ENCODE data around the gene ERVFRD-1.

Gene ERVFRD-1

DNA sequence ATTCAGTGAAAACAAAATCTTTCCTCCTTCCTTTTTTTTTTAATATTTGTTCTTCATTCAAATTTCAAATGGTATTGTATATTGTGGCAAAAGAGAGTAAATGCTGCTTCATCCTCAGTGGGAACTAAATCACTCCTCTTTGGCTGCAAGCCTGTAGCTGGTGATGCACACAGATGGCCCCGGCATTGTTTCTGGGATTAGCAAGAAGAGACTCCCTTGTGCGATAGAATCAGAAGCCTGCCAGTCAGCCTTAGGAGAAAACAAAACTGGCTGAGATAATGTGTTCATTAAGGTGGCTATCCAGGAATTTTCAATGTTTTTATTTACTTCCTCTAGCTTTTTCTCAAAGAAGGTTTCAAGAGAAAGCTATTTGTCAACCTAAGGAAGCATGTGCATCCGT, 46.7 kb downstream of the ERVFRD-1 start:
- TF ChIP-seq, protein P1, sequence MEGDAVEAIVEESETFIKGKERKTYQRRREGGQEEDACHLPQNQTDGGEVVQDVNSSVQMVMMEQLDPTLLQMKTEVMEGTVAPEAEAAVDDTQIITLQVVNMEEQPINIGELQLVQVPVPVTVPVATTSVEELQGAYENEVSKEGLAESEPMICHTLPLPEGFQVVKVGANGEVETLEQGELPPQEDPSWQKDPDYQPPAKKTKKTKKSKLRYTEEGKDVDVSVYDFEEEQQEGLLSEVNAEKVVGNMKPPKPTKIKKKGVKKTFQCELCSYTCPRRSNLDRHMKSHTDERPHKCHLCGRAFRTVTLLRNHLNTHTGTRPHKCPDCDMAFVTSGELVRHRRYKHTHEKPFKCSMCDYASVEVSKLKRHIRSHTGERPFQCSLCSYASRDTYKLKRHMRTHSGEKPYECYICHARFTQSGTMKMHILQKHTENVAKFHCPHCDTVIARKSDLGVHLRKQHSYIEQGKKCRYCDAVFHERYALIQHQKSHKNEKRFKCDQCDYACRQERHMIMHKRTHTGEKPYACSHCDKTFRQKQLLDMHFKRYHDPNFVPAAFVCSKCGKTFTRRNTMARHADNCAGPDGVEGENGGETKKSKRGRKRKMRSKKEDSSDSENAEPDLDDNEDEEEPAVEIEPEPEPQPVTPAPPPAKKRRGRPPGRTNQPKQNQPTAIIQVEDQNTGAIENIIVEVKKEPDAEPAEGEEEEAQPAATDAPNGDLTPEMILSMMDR (IDR thresholded peaks at IDR 0.05): no peak
- Histone ChIP-seq H3K27ac (no peak overlapping the region), H3K4me3 (no peak overlapping the region)
- DNase-seq (ENCODE audit: low spot score): no peak

DNA sequence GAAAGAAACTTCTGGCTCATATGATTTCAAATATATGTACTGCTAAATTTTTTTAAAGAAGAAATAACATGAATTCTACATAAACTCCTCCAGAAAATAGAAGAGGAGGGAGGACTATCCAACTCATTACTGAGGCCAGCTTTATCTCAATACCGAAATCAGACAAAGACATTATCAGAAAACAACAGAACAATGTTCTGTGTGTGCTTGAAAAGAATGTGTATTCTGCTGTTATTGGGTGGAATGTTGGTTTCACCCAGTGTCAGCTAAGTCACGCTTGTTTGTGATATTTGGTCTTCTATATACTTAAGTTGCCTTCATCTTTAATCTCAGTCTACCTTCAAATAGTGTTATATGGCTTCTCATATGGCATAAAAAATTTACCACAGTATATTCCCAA, 48.8 kb downstream of the ERVFRD-1 start:
- no peak for DNase-seq (ENCODE audit: low spot score)
- no peak overlapping the region for H3K4me3 ChIP-seq
- H3K27ac ChIP-seq: no peak overlapping the region
- TF ChIP-seq, protein P1 (IDR thresholded peaks at IDR 0.05): no peak

DNA sequence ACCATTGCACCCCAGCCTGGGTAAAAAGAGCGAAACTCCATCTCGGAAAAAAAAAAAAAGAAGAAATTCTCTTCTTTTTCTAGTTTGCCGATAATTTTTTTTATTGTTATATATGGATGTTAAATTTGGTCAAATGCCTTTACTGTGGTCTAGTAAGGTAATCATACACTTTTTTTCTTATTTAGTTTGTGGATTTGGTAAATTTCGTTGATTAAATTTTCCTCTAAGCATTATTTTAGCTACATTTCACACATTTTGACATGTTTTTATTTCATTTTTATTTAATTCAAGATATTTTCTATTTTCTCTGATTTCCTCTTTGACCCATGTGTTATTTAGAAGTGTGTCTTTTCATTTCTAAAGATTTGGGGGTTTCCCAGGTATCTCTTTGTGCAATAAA, 49.4 kb downstream of the ERVFRD-1 start:
- no peak overlapping the region for H3K27ac ChIP-seq
- TF ChIP-seq, protein P1 (IDR thresholded peaks at IDR 0.05): no peak
- no peak for DNase-seq (ENCODE audit: low spot score)
- no peak overlapping the region for H3K4me3 ChIP-seq

DNA sequence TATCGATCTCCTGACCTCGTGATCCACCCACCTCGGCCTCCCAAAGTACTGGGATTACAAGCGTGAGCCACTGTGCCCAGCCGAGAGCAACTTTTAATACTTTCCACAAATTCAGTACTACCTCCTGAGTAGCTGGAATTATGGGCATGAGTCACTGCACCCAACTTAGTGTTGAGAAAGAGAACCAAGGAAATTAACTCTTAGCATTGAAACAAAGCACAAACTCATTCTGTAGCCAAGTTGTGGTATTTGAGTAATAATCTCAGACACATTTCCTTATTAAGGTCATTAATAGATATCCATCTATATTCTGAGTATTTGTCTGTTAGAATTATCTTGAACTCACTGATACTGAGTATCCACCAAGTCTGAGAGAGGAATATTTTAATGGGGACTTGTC, 53.1 kb downstream of the ERVFRD-1 start:
- no peak overlapping the region for H3K27ac ChIP-seq
- TF ChIP-seq, protein P1 (IDR thresholded peaks at IDR 0.05): no peak
- DNase-seq (ENCODE audit: low spot score): no peak
- H3K4me3 ChIP-seq: no peak overlapping the region

DNA sequence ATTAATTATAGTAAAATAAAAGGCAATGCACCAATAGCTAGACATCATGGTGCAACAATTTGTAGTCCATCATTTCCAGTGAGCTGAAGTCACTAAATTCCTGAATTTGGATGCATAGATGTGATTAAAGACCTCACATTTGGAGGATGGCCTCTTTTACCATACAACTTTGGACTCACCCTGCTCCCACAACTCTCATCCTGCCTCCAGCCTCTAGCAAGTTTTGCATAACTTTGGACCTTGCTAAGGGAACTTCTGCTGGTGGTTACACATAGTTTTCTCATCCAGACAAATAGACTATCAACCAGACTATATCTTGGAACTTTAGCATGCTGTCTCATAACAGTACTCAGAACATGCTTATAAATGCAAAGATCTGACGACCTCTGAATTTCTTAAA, 54.7 kb downstream of the ERVFRD-1 start:
- H3K4me3 ChIP-seq: no peak overlapping the region
- DNase-seq (ENCODE audit: low spot score): no peak
- no peak overlapping the region for H3K27ac ChIP-seq
- TF ChIP-seq, protein P1 (IDR thresholded peaks at IDR 0.05): no peak

DNA sequence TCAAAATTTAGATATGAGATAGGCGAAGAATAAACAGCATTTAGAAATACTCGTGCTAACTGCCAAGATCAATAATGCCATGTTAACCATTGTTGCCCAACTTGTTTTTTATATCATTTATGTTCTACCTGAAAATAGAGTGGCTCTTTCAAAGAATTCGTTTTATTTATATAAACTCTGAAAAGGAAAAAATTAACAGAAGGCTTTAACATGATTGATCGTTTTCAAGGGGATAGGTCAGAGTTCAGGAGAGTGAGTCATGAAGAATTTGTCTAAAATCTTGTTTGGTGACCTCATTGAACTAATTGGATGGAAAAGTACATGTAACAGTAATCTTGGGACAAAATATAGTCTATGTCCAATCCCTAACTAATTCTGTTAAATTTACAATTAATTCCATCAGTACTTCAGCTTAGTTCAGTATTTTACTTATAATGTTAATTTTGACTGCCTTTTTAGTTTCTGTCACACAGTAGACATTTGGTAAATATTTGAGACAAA, 56.3 kb downstream of the ERVFRD-1 start:
- TF ChIP-seq, protein P1 (IDR thresholded peaks at IDR 0.05): no peak
- DNase-seq (ENCODE audit: low spot score): no peak
- Histone ChIP-seq H3K27ac (no peak overlapping the region), H3K4me3 (no peak overlapping the region)

DNA sequence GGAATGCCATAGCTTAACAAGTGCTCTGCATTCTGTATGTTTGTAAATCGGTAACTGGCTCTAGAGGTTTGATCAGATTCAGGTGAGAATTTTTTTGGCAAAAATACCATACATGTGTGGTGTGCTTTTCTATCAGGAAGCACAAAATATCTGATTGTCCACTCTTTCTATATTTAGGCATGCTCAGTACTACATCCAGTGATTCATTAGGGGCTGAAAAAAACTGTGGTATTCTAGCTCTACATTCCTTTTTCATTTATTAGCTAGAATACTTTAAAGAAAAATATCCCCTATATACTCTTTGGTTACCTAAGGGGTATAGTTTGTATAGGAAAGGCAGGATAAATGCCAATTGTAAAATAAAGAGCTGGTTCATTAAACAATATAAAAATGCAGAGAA, 56.8 kb downstream of the ERVFRD-1 start:
- TF ChIP-seq, protein P1 (IDR thresholded peaks at IDR 0.05): no peak
- H3K27ac ChIP-seq: no peak overlapping the region
- H3K4me3 ChIP-seq: no peak overlapping the region
- DNase-seq (ENCODE audit: low spot score): no peak
